ENCODE results near the gene RSBN1L.

Gene RSBN1L

DNA sequence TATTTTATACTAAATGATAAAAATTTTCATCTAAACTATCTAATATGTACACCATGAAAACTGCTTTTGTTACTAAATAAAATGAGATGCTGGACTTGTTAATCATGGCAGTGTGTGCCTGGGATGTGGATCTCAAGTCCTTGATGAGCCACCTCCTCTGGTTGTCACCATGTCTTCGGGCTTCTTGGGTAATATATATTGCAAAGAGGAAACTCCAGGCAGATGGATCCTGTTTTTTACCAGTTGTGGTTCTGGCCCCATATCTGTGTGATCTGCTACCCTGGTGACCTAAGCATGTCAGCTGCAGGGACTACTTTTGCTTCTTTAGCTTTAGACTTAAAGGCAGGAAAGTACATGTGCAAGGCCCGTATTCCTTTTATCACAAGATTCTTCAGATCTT is 55.8 kb downstream of the RSBN1L start:
- TF ChIP-seq, protein P1, sequence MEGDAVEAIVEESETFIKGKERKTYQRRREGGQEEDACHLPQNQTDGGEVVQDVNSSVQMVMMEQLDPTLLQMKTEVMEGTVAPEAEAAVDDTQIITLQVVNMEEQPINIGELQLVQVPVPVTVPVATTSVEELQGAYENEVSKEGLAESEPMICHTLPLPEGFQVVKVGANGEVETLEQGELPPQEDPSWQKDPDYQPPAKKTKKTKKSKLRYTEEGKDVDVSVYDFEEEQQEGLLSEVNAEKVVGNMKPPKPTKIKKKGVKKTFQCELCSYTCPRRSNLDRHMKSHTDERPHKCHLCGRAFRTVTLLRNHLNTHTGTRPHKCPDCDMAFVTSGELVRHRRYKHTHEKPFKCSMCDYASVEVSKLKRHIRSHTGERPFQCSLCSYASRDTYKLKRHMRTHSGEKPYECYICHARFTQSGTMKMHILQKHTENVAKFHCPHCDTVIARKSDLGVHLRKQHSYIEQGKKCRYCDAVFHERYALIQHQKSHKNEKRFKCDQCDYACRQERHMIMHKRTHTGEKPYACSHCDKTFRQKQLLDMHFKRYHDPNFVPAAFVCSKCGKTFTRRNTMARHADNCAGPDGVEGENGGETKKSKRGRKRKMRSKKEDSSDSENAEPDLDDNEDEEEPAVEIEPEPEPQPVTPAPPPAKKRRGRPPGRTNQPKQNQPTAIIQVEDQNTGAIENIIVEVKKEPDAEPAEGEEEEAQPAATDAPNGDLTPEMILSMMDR (conservative IDR thresholded peaks at IDR 0.05; ENCODE audit: low read length) = no peak
- no peak for TF ChIP-seq EZH2phosphoT487 (IDR thresholded peaks at IDR 0.05; ENCODE audit: borderline replicate concordance)

DNA sequence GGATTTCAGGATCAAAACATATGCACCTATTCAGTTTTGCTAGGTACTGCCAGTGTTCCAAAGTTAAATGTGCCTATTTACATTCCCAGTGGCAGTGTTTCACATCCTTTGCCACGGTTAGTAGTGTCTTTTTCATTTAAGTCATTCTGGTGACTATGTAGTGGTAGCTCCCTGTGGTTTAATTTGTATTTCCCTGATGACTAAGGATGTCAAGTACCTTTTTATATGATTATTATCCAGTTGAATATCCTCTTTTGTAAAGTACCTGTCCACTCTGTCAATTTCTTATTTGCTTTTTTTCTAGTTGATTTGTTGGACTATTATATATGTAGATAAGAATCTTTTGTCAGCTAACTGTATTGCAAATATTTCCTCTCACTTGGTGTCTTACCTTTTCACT is 56.9 kb downstream of the RSBN1L start:
- peaks cover 58% of the 10 kb centered on the region for H3K79me2 ChIP-seq (ENCODE audit: insufficient read depth, low read length)
- no peak for TF ChIP-seq EZH2phosphoT487 (IDR thresholded peaks at IDR 0.05; ENCODE audit: borderline replicate concordance)
- TF ChIP-seq, protein P1 (conservative IDR thresholded peaks at IDR 0.05; ENCODE audit: low read length) = no peak

More for the DNA sequence above, 55.8 kb downstream of the RSBN1L start:
- H3K27me3 ChIP-seq (ENCODE audit: insufficient read depth, low read length, poor library complexity, severe bottlenecking) = no peaks in the 10 kb centered on the region
- peaks cover 54% of the 10 kb centered on the region for H3K79me2 ChIP-seq (ENCODE audit: insufficient read depth, low read length)
- no peaks in the 10 kb centered on the region for H3K9me2 ChIP-seq (replicated peaks; ENCODE audit: low read depth, low read length)
- H3K9ac ChIP-seq (ENCODE audit: low read depth, low read length, poor library complexity, severe bottlenecking) = peak overlapping the region; percentile 20
- peaks cover 34% of the 10 kb centered on the region for H4K20me1 ChIP-seq (ENCODE audit: insufficient read depth, low read length, poor library complexity, severe bottlenecking)
- H3K36me3 ChIP-seq (ENCODE audit: insufficient read depth, low read length) = peaks cover 28% of the 10 kb centered on the region; the same call in 1 of the 2 replicates
- peak overlapping the region; percentile 12 for H3K4me3 ChIP-seq (ENCODE audit: low read length, poor library complexity, severe bottlenecking)
- peaks cover 20% of the 10 kb centered on the region for H3K4me1 ChIP-seq (ENCODE audit: insufficient read depth, low read length, poor library complexity, severe bottlenecking)
- H3F3A ChIP-seq (ENCODE audit: low read depth) = peaks cover 12% of the 10 kb centered on the region; the same call in 1 of the 2 replicates
- no peaks in the 10 kb centered on the region for H3K9me3 ChIP-seq (ENCODE audit: insufficient read depth, low read depth, low read length)
- H2AFZ ChIP-seq (ENCODE audit: low read length) = no peak overlapping the region
- H3K4me2 ChIP-seq (ENCODE audit: low read depth, low read length, poor library complexity, severe bottlenecking) = peak overlapping the region; percentile 49

DNA sequence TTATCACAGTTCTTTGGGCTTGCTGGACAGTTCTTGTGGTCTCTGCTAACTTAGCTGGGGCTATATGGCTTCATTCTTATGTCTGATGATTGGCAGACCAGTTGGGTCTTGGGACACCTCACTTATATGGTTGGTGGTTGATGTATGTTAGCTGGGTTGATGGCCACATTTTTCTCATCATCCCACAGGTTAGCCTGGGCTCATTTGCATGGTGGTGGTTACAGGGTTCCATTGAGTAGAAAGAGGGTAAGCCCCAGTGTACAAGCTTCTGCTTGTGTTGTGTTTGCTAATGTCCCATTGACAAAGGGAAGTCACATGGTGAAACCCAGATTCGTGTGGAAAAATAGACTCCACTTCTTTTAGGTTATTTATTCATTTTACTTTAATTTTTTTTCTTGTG is 61.3 kb downstream of the RSBN1L start:
- Histone ChIP-seq H3K4me3 (ENCODE audit: low read length, poor library complexity, severe bottlenecking) (no peak overlapping the region), H3K36me3 (ENCODE audit: insufficient read depth, low read length) (peaks cover 3% of the 10 kb centered on the region; the same call in 1 of the 2 replicates), H3F3A (ENCODE audit: low read depth) (no peaks in the 10 kb centered on the region), H3K4me2 (ENCODE audit: low read depth, low read length, poor library complexity, severe bottlenecking) (no peak overlapping the region), H3K9me3 (ENCODE audit: insufficient read depth, low read depth, low read length) (no peaks in the 10 kb centered on the region), H3K79me2 (ENCODE audit: insufficient read depth, low read length) (peaks cover 82% of the 10 kb centered on the region), H3K9me2 (replicated peaks; ENCODE audit: low read depth, low read length) (no peaks in the 10 kb centered on the region), H3K4me1 (ENCODE audit: insufficient read depth, low read length, poor library complexity, severe bottlenecking) (peaks cover 15% of the 10 kb centered on the region), H2AFZ (ENCODE audit: low read length) (no peak overlapping the region), H3K27me3 (ENCODE audit: insufficient read depth, low read length, poor library complexity, severe bottlenecking) (no peaks in the 10 kb centered on the region), H3K9ac (ENCODE audit: low read depth, low read length, poor library complexity, severe bottlenecking) (no peak overlapping the region), H4K20me1 (ENCODE audit: insufficient read depth, low read length, poor library complexity, severe bottlenecking) (peaks cover 68% of the 10 kb centered on the region)
- TF ChIP-seq, protein P1 (conservative IDR thresholded peaks at IDR 0.05; ENCODE audit: low read length) = no peak
- no peak for TF ChIP-seq EZH2phosphoT487 (IDR thresholded peaks at IDR 0.05; ENCODE audit: borderline replicate concordance)

More for the DNA sequence above, 56.9 kb downstream of the RSBN1L start:
- H4K20me1 ChIP-seq (ENCODE audit: insufficient read depth, low read length, poor library complexity, severe bottlenecking) = peaks cover 39% of the 10 kb centered on the region
- H3K4me1 ChIP-seq (ENCODE audit: insufficient read depth, low read length, poor library complexity, severe bottlenecking) = peaks cover 20% of the 10 kb centered on the region
- H3K4me3 ChIP-seq (ENCODE audit: low read length, poor library complexity, severe bottlenecking) = no peak overlapping the region
- peaks cover 12% of the 10 kb centered on the region; the same call in 1 of the 2 replicates for H3F3A ChIP-seq (ENCODE audit: low read depth)
- no peak overlapping the region for H3K4me2 ChIP-seq (ENCODE audit: low read depth, low read length, poor library complexity, severe bottlenecking)
- no peak overlapping the region for H2AFZ ChIP-seq (ENCODE audit: low read length)
- no peaks in the 10 kb centered on the region for H3K9me3 ChIP-seq (ENCODE audit: insufficient read depth, low read depth, low read length)
- no peaks in the 10 kb centered on the region for H3K27me3 ChIP-seq (ENCODE audit: insufficient read depth, low read length, poor library complexity, severe bottlenecking)
- no peak overlapping the region for H3K9ac ChIP-seq (ENCODE audit: low read depth, low read length, poor library complexity, severe bottlenecking)
- no peaks in the 10 kb centered on the region for H3K9me2 ChIP-seq (replicated peaks; ENCODE audit: low read depth, low read length)
- H3K36me3 ChIP-seq (ENCODE audit: insufficient read depth, low read length) = peaks cover 23% of the 10 kb centered on the region; the same call in 1 of the 2 replicates
